Kidney capillary endothelial cell (primary cell): ENCODE data around the gene TMEM219.
A peak's percentile ranks its signal among the peaks of the same experiment; 100 is the strongest.
"Not testable (repeated sequence)": the region's sequence is repeated elsewhere in the genome, so short reads cannot be mapped to it uniquely, and the experiment has no call there.

Experiments
- DNase-seq: peaks from one replicate; pipeline ENCODE4 v3.0.0-alpha.2; 2018; ENCODE audit warnings: low spot score

TMEM219 gene

GRCh38 chr16:29951625-29952365, 10.1 kb upstream of the TMEM219 start:
- DNase-seq, result no peak

GRCh38 chr16:29958756-29959155, 3.1 kb upstream of the TMEM219 start:
- no peak for DNase-seq

DNA sequence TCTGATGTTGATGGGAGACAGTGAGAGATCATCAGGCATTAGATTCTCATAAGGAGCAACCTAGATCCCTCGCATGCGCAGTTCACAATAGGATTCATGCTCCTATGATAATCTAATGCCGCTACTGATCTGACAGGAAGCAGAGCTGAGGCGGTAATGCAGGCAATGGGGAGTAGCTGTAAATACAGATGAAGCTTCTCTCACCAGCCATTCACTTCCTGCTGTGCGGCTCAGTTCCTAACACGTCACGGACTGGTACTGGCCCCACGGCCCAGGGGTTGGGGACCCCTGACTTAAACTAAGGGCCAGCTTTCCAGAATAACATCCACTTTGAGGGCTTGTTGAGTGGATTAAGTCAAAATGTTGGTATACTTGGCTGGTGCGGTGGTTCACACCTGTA, 2.6 kb upstream of the TMEM219 start:
- DNase-seq, result no peak

DNA sequence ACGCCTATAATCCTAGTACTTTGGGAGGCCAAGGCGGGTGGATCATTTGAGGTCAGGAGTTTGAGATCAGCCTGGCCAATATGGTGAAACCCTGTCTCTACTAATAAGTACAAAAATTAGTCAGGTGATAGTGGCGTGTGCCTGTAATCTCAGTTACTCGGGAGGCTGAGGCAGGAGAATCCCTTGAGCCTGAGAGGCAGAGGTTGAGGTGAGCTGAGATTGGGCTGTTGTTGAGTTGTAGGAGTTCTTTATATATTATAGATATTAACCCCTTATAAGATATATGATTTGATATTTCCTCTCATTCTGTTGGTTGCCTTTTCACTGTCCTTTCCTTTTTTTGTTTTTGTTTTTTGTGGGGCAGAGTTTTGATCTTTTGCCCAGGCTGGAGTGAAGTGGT, 2.1 kb upstream of the TMEM219 start:
- not testable (repeated sequence) for DNase-seq

DNA sequence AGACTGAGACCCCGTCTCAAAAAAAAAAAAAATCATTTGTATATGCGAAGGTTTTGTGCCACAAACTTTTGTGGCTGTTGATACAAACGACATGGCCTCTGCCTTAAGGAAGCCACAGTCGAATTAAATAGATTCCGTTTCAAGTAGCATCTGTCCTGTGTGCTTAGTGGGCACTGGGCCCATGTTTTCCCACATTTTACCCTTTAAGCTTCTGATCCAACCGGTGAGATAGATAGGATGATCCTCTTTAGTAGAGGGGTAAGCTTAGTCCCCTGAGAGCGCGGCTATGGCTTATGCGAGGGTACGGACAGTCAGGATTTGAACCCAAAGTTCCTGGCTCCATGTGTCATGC, 776 bp upstream of the TMEM219 start:
- DNase-seq, result no peak

DNA sequence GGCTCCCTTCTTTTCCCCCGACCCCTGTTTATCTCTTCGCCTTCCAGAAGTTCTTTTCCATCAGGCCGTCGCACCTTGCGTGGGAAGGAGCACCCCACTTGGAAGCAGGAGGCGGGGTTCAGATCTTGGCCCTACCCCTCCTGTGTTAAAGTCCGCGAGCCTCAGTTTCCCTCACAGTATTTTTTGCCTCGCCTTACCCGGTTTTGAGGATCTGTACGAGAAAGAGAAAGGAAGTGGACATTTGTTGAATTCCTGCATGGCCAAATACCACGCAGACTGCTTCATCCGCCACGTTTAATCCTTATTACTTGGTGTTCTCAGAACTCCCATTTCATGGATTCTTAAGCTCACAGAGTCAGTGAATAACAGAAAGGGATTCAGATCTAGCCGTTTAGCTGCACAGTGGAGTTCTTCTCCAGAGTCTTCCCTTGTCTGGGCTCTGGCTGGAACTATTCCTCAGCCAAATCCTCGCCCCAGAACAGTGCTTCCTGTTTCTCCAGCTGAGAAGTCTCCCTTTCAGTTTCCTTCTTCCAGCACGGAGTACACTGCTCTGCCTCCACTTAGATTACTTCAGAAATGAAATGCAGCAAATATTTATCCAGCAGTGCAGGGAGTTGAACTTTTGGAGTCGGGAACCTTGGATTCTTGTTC, 590 bp downstream of the TMEM219 start:
- DNase-seq, result peak; percentile 30

- no peak for DNase-seq
Measured at GRCh38 chr16:29963021-29963743, 1.3 kb downstream of the TMEM219 start.

GRCh38 chr16:29968205-29968604, 6.3 kb downstream of the TMEM219 start:
- no peak for DNase-seq

GRCh38 chr16:29971304-29971703, 9.4 kb downstream of the TMEM219 start:
- no peak for DNase-seq

DNA sequence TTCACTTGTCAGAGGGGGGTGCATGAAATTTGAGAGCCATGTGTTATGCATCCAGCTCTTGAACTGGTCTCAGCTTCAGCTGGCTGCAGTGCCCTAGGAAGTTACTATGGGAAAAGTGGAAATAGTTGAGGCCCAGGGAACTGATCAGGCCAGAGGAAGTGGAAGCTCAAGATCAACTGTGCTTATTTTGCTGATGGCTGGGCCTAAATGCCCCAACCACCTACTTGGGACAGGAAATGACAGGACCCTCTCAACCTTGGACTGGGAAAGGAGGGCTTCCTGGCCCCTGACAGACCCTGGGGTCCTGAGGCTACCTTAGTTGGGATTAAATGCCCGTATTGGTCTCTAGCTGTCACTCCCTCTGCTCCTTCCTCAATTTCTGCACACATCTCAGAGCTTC, 10.6 kb downstream of the TMEM219 start:
- no peak for DNase-seq

GRCh38 chr16:29972992-29973383, 11.1 kb downstream of the TMEM219 start:
- DNase-seq, result no peak

DNA sequence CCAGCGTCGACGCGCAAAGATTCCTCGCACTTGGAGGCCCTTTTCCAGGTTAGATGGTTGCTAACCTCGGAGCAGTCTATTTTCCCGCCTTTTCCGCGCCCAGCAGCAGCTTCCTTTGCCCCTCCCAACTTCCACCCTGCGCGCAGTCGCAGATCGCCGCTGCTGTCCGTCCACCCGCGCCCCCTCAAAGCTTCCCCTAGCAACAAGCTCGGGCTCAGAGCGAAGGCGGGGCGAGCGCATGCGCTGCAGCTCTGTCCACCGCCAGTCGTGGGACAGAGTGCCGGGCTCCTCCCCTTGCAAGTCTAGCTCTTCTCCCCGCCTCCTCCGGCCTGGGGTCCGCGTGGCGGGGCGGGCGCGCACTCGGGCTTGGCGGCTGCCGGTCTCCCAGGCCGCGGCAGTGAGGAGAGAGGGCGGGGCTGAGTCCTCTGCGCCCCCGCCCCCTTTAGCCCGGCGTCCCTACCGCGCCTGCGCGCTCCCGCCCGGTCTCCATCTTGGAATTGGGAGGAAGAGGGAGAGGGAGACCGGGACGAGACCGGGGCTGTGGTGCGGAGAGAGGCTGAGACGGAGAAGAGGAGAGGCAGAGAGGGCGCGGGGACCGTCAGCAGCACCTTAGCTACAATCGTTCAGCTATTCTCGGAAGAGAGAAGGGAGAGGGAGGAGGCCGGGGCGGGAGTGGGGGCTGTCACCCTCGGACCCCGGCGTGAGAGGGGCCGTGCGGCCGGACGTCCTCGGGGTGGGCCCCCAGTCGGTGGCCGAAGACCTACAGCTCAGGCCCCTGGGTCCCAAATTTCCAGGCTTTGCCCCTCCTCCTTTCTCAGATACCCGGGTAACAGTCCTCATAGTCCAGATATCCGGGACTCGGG, 11.7 kb downstream of the TMEM219 start, which contains the start of gene TAOK2:
Gene TAOK2, plus strand, starts transcription at position 485 of the 863 bp plus-strand sequence. CDS start 3,905 bp downstream, outside the sequence.
- DNase-seq, result peak; percentile 99

DNA sequence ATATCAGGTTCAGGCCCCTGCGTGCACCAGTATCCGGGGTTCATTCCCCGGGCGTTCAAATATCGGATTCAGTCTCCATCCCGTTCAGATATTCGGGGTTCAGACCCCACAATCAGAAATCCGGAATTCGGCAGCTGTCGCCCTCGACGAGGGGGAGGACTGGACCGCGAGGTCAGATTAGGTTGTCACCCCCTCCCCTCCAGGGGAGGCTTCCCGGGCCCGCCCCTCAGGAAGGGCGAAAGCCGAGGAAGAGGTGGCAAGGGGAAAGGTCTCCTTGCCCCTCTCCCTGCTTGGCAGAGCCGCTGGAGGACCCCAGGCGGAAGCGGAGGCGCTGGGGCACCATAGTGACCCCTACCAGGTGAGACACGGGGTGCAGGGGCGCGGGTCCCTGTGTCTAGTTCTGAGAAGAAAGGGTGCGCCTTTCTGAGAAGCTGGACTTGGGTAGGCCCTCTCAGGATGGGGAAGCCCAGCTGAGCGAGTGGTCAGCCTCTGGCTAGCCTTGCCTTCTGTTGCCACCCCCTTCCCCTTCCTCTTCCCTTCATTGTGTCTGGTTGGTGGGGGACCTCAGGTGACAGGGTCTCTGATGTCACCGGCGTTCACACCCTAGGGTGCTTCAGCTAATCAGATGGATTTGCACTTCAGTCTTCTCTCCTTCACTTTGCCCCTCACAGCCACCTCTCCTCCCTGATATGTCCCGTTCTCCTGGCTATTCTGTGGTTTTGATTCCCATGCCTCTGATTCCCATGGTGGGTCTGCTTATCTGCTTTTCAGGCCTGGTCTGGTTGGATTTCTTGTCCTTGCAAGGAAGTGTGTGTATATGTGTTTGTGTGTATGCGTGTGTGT, 12.6 kb downstream of the TMEM219 start:
- peak; percentile 63 for DNase-seq

- no peak for DNase-seq
Measured at GRCh38 chr16:29975134-29975538, 13.3 kb downstream of the TMEM219 start.

DNA sequence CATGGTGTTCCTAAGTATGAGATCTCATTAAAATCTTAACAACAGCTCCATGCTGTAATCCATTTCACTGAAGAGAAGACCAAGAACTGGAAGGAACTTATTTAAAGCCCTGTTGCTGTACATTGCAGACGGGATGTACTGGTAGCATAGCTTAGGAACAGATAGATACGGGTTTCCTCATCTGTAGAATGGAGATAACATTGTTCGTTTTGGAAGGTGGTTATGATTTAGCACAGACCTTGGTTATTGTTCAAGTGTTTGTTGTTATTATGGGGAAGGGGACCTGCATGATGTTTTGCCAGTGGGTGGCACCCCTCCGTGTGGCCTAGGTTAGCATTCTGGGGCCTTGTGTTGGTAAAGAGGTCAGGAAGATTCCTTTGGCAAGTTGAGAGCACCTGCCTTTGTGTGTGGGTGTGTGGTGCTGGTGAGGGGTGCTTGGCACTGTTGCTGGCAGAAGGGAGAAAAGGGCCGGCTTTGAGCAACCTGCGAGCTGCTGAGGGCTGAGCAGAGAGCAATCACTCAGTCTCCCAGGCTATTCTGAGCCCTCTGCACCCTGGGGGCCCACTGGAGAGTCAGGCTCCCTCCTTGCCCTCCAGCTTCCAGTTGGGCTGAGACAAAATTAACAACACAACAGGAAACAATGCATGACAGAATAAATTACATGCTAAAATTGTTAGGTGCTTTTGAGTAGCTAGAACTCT, 14.1 kb downstream of the TMEM219 start:
- DNase-seq, result no peak

GRCh38 chr16:29977063-29977825, 15.4 kb downstream of the TMEM219 start:
- DNase-seq, result peak; percentile 52

DNA sequence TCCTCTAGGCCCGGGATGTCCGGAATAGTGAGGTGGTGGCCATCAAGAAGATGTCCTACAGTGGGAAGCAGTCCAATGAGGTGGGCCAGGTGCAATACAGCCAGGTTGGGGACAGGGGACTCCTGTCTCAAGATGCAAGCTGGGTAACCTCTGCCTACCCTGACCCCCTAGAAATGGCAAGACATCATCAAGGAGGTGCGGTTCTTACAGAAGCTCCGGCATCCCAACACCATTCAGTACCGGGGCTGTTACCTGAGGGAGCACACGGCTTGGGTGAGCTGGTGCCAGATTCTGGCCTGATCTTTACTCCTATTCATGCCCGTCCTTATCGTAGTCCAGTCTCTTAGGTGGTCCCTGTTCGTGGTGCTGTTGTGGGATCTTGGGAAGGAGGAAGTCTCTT, 16.2 kb downstream of the TMEM219 start:
- no peak for DNase-seq

DNA sequence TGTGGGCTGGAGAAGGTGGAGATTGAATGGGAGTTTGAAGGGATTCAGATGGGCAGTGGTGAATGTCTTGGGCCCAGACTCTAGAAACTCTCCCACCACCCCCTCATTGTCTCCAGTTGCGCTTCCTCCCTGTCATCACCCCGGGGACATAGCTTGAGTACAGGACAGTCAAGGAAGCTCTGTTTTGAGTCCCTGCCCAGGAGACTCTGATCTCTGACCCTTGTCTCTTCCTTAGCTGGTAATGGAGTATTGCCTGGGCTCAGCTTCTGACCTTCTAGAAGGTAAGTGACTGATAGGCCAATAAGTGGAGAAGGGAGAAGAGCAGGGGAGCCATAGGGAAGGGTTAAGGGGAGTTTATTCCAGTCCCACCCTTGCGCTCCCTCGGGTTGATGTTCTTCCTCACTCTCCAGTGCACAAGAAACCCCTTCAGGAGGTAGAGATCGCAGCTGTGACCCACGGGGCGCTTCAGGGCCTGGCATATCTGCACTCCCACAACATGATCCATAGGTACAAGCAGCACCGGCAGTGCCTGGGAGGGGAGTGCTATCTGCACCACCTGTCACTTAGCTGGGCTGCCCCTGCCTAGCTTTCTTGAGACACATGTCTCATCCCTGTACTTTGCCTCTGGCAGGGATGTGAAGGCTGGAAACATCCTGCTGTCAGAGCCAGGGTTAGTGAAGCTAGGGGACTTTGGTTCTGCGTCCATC, 16.8 kb downstream of the TMEM219 start:
- DNase-seq, result no peak
